ENCODE measurements around the gene SETD1A.
"Not testable (repeated sequence)": the region's sequence is repeated elsewhere in the genome, so short reads cannot be mapped to it uniquely, and the experiment has no call there.

The SETD1A gene

GRCh38 chr16:30998852-30999761 lies 41.6 kb downstream of the SETD1A start:
- no peak for DNase-seq (ENCODE audit: low read depth in 2 of 2)

DNA sequence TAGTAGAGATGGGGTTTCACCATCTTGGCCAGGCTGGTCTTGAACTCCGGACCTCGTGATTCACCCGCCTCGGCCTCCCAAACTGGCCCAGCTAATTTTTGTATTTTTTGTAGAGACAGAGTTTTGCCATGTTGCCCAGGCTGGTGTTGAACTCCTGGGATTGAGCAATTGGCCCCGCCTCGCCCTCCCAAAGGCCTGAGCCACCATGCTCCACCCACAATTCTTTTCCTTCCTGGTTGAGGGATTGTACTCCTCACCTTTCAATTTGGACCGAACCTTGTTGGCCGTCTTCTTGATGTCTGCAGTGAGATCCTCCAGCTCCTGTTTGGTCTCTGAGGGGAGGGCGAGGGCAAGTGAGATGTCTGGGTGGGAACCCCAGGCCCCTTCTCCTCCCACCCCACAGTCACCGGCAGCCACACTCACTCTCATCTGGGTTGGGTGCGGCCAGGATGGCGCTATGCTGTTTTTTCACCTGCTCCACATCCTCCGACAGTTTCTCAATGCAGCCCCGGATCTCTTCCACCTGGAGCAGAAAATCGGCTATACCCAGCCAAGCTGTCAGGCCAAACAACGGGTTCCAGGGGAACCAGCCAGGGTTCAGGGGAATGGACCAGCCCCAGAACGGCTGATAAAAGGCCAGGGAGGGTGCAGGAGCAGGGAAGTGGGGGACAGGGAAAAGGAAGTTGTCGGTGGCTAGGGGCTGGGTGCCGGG lies 43.3 kb downstream of the SETD1A start:
- no peak for DNase-seq (ENCODE audit: low read depth in 2 of 2)

DNA sequence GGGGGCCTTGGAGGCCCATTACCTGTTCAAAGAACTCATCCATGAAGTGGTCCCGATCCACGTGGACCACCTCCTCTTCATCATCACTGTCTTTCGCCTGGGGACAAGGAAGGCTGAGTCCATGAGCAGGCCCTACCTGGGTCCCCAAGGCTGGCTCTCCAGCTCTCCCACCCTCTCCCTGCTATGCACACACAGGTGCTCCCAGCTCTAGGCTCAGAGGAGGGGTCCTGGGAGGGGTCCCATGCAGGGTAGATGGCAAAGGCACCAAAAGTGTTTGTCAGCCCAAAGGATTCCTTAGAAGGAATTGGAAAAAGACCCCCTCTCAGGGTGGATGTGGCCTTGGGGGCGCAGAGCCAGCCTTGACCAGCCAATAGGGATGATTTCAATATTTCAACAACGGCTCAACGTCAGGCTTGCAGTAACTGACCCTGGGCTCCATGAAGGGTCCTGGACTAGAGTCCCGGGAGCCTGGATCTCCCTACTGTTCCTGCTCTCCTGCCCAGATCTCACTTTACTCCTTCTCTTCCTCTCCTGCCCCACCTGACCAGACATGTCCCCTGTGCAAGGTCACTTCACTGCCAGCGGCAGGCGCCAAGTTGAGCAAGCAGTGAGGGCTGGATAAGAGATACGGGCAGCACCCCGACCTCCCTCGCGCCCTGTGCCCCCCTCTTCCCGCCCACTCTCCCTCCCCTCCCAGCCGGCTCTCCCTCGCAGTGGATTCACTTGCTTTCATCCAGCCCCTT lies 44.1 kb downstream of the SETD1A start:
- no peak for DNase-seq (ENCODE audit: low read depth in 2 of 2)

- no peak for DNase-seq (ENCODE audit: low read depth in 2 of 2)
Measured at GRCh38 chr16:31002250-31002700, 44.7 kb downstream of the SETD1A start.

- DNase-seq (ENCODE audit: low read depth in 2 of 2) = no peak
Measured at GRCh38 chr16:31002862-31003341, 45.3 kb downstream of the SETD1A start.

GRCh38 chr16:31003744-31004143 lies 46.2 kb downstream of the SETD1A start:
- DNase-seq (ENCODE audit: low read depth in 2 of 2) = no peak

GRCh38 chr16:31004658-31005057 lies 47.1 kb downstream of the SETD1A start:
- no peak for DNase-seq (ENCODE audit: low read depth in 2 of 2)

- no peak for DNase-seq (ENCODE audit: low read depth in 2 of 2)
Measured at GRCh38 chr16:31005350-31006085, 48.0 kb downstream of the SETD1A start.

- DNase-seq (ENCODE audit: low read depth in 2 of 2) = no peak
Measured at GRCh38 chr16:31006086-31006385, 48.5 kb downstream of the SETD1A start.

DNA sequence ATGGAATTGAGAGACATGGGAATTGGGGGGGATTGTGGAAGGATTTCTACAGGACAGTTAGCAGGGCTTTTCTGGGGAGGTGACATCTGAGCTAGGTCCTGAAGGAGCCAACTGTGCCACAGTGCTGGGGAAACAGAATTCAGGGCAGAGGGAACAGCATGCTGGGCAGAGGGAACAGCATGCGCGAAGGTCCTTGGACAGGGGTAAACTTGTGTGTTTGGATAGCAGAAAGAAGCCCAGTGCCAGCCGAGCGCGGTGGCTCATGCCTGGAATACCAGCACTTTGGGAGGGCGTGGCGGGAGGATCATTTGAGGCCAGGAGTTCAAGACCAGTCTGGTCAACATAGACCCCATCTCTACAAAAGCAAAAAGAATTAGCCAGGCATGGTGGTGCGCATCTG lies 49.0 kb downstream of the SETD1A start:
- DNase-seq (ENCODE audit: low read depth in 2 of 2) = no peak

GRCh38 chr16:31007684-31008083 lies 50.1 kb downstream of the SETD1A start:
- no peak for DNase-seq (ENCODE audit: low read depth in 2 of 2)

GRCh38 chr16:31008149-31008548 lies 50.6 kb downstream of the SETD1A start:
- DNase-seq (ENCODE audit: low read depth in 2 of 2) = no peak

- no peak for DNase-seq (ENCODE audit: low read depth in 2 of 2)
Measured at GRCh38 chr16:31008551-31008950, 51.0 kb downstream of the SETD1A start.

DNA sequence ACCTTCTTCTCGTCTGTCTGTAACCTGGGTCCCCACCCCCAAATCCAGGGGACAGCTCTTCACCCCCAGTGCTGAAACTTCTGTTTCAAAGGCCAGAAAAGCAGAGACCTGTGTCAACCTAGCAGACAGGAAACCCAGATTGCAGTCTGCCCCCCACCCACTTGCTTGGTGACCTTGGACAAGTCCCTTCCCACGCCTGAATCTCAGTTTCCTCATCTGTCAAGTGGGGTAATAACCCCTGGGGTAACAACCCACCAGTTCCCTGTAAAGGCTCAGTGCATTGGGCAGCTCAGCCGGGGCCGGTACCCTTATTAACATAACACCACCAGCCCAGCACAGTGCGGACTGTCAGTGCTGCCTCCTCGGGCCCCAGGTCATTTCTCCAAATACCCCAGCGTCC lies 51.6 kb downstream of the SETD1A start:
- DNase-seq (ENCODE audit: low read depth in 2 of 2) = no peak

DNA sequence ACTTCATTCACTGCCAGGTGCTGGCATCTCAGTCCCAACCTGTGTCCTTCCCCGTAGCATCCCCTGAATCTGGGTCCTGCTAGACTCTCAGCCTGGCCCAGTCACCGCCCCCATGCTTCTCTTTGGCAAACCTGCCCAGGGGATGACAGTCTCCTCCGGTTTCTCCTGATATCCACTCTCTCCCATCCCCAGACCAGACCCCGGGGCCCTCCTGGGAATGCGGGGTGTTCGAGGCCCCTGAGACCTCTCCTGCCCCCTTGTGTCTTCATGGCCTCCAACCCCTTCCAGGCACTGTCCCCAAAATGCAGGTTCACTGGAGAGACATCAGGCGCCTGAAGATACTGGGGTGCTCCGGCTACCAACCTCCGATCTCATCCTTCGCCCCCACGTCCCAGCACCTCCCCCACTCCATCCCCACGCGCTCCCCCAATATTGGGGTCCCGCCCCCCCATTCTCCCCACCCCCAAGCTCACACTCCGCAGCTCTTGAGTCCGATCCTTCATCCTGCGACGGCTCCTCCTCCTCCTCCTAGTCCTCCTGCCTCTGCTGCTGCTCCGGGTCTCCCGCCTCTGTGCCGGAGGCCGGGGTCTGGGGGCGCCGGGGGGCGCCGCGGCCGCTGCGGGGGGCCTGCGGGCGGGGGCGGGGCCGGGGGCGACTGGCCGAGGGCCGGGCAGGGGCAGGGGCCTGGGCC lies 52.5 kb downstream of the SETD1A start:
- no peak for DNase-seq (ENCODE audit: low read depth in 2 of 2)

DNA sequence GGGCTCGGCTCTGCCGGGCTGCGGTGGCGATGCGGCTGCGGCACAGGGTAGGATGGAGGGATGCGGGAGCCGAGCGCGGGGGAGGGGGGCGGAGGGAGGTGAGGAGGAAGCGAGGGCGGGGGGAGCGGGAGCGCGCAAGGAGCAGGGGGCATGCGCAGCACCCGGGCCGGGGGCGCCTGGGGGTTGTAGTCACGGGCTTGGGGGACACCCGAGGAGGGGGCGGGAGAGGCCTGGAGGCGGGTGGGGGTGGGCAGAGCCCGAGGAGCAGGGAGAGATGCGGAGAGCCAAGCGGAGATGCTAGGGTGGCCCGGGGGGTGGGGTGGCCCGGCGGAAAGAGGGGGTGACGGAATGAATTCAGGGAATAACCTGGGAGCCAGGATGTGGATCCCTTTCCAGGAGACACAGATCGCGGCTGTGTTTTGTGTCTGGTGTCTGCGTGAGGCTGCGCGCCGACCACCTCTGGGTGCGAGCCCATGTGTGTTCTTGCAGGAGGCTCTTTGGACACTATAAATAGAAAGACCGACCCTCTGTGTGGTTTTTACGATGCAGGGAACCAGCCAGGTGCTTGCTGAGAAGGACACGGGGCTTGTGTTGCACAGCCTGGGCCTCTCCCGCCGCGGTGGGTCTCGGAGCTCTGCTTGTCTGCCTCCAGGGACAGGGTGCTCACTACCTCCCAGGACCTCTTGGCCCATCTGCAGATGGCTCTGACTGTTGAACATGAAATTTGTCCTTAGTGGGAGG lies 53.2 kb downstream of the SETD1A start, which contains the start of gene STX1B:
STX1B (minus strand) TSS at position 54 of the 741 bp plus-strand sequence. CDS start 242 bp downstream, outside the sequence.
- peak in 1 of 2 donors; percentile 20 for DNase-seq (ENCODE audit: low read depth in 2 of 2)

- DNase-seq (ENCODE audit: low read depth in 2 of 2) = not testable (repeated sequence)
Measured at GRCh38 chr16:31011815-31012214, 54.3 kb downstream of the SETD1A start.

- not testable (repeated sequence) for DNase-seq (ENCODE audit: low read depth in 2 of 2)
Measured at GRCh38 chr16:31013292-31013691, 55.7 kb downstream of the SETD1A start.

GRCh38 chr16:31016018-31016417 lies 58.5 kb downstream of the SETD1A start:
- no peak for DNase-seq (ENCODE audit: low read depth in 2 of 2)

DNA sequence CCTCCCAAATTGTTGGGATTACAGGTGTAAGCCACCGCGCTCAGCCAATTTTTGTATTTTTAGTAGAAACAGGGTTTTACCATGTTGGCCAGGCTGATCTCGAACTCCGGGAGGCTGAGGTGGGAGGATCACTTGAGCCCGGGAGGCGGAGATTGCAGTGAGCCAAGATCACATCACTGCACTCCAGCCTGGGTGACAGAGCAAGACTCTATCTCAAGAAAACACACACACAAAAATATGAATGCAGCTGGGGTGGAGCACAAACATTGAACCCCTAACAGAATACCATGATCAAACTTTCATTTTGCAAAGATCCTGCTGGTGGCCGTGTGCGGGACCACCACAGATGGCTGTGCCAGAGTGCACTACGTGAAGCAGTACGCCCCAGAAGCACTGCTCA lies 60.2 kb downstream of the SETD1A start:
- DNase-seq (ENCODE audit: low read depth in 2 of 2) = not testable (repeated sequence)
